ENCODE data around the gene MCEMP1. TPM values are rescaled to one million over a fixed set of nuclear protein-coding genes. Genes with fewer than 3 reads are reported as not detected.
A peak's percentile ranks its signal among the peaks of the same experiment; 100 is the strongest.

Gene MCEMP1
- total and polyA plus RNA-seq, 7 donors: 0.36 to 2.8 (median 0.50) TPM; not detected in 1

GRCh38 chr19:7636317-7636690 lies 40.6 kb upstream of the MCEMP1 start:
- Histone ChIP-seq H3K9me3 (no peaks in the 10 kb centered on the region), H3K4me3 (peak overlapping the region in 1 of 4 donors; percentile 43), H3K27me3 (peaks cover 0 to 41% (median 41%) of the 10 kb centered on the region in 3 donors), H3K36me3 (peaks cover 0 to 10% (median 0%) of the 10 kb centered on the region in 4 donors), H3K4me1 (peaks cover 0 to 6% (median 2%) of the 10 kb centered on the region in 4 donors), H3K27ac (no peak overlapping the region)
- 78 to 88% methylated on average over 16 of the region's 16 CpGs for WGBS, 2 donors
- no peak for DNase-seq
- TF ChIP-seq, protein P1, sequence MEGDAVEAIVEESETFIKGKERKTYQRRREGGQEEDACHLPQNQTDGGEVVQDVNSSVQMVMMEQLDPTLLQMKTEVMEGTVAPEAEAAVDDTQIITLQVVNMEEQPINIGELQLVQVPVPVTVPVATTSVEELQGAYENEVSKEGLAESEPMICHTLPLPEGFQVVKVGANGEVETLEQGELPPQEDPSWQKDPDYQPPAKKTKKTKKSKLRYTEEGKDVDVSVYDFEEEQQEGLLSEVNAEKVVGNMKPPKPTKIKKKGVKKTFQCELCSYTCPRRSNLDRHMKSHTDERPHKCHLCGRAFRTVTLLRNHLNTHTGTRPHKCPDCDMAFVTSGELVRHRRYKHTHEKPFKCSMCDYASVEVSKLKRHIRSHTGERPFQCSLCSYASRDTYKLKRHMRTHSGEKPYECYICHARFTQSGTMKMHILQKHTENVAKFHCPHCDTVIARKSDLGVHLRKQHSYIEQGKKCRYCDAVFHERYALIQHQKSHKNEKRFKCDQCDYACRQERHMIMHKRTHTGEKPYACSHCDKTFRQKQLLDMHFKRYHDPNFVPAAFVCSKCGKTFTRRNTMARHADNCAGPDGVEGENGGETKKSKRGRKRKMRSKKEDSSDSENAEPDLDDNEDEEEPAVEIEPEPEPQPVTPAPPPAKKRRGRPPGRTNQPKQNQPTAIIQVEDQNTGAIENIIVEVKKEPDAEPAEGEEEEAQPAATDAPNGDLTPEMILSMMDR (IDR thresholded peaks at IDR 0.05): no peak
- no peak for TF ChIP-seq POLR2A (IDR thresholded peaks at IDR 0.05)
- no peak for TF ChIP-seq POLR2AphosphoS5 (IDR thresholded peaks at IDR 0.05)
- TF ChIP-seq EP300 (IDR thresholded peaks at IDR 0.05): no peak
- intact Hi-C loops (cut with DNase I): no loop called here

GRCh38 chr19:7636691-7637373 lies 40.1 kb upstream of the MCEMP1 start, which contains the start of gene STXBP2:
Gene STXBP2, plus strand, starts transcription at chr19:7637110. Its CDS starts 40 bp downstream, at chr19:7637150.
- DNase-seq: no peak
- intact Hi-C loops (cut with DNase I): no loop called here
- Histone ChIP-seq H3K4me3 (peak within 1 kb of the TSS in 3 of 4 donors; percentile 37 to 43 (median 41)), H3K4me1 (peaks cover 0 to 6% (median 1%) of the 10 kb centered on the region in 4 donors), H3K27me3 (peaks cover 0 to 41% (median 41%) of the 10 kb centered on the region in 3 donors), H3K36me3 (peaks cover 0 to 10% (median 0%) of the 10 kb centered on the region in 4 donors), H3K9me3 (no peaks in the 10 kb centered on the region), H3K27ac (peak within 1 kb of the TSS; percentile 6 to 65 (median 54))
- WGBS, 2 donors: 6 to 9% methylated on average over 61 of the region's 61 CpGs
- TF ChIP-seq EP300 (IDR thresholded peaks at IDR 0.05) (no peak), POLR2A (IDR thresholded peaks at IDR 0.05) (peak in 1 of 2 donors; percentile 16), POLR2AphosphoS5 (IDR thresholded peaks at IDR 0.05) (peak in 2 of 4 donors; percentile 42 to 47)

GRCh38 chr19:7637374-7638256 lies 39.3 kb upstream of the MCEMP1 start:
- peaks cover 0 to 2% (median 0%) of the 10 kb centered on the region in 4 donors for H3K36me3 ChIP-seq
- TF ChIP-seq POLR2A (IDR thresholded peaks at IDR 0.05): no peak
- TF ChIP-seq EP300 (IDR thresholded peaks at IDR 0.05): no peak
- TF ChIP-seq, protein P1 (IDR thresholded peaks at IDR 0.05): no peak
- no peak for TF ChIP-seq POLR2AphosphoS5 (IDR thresholded peaks at IDR 0.05)
- WGBS, 2 donors: 26 to 36% methylated on average over 30 of the region's 30 CpGs

GRCh38 chr19:7638802-7639465 lies 38.0 kb upstream of the MCEMP1 start:
- peaks cover 0 to 53% (median 52%) of the 10 kb centered on the region in 3 donors for H3K27me3 ChIP-seq
- TF ChIP-seq POLR2A (IDR thresholded peaks at IDR 0.05) (no peak), EP300 (IDR thresholded peaks at IDR 0.05) (no peak), POLR2AphosphoS5 (IDR thresholded peaks at IDR 0.05) (no peak)
- TF ChIP-seq, protein P1 (IDR thresholded peaks at IDR 0.05): no peak
- 89 to 90% methylated on average over 12 of the region's 12 CpGs for WGBS, 2 donors
- intact Hi-C loops (cut with DNase I): no loop called here
- DNase-seq: no peak
- peaks cover 0 to 6% (median 1%) of the 10 kb centered on the region in 4 donors for H3K4me1 ChIP-seq
- no peaks in the 10 kb centered on the region for H3K9me3 ChIP-seq
- no peak overlapping the region for H3K4me3 ChIP-seq
- no peaks in the 10 kb centered on the region for H3K36me3 ChIP-seq
- H3K27ac ChIP-seq: no peak overlapping the region

More at GRCh38 chr19:7637374-7638256, 39.3 kb upstream of the MCEMP1 start:
- Histone ChIP-seq H3K9me3 (no peaks in the 10 kb centered on the region), H3K27me3 (peaks cover 0 to 45% (median 43%) of the 10 kb centered on the region in 3 donors), H3K27ac (peak overlapping the region; percentile 6 to 65 (median 54)), H3K4me3 (peak overlapping the region in 3 of 4 donors; percentile 37 to 43 (median 41)), H3K4me1 (peaks cover 0 to 6% (median 1%) of the 10 kb centered on the region in 4 donors)
- intact Hi-C loops (cut with DNase I): no loop called here
- DNase-seq: no peak

Data from sigmoid colon (tissue), 7 donors.